Measurements from ENCODE around the gene PNMA8A. TPM values are rescaled to one million over a fixed set of nuclear protein-coding genes. Genes with fewer than 3 reads are reported as not detected.

The PNMA8A gene, protein sequence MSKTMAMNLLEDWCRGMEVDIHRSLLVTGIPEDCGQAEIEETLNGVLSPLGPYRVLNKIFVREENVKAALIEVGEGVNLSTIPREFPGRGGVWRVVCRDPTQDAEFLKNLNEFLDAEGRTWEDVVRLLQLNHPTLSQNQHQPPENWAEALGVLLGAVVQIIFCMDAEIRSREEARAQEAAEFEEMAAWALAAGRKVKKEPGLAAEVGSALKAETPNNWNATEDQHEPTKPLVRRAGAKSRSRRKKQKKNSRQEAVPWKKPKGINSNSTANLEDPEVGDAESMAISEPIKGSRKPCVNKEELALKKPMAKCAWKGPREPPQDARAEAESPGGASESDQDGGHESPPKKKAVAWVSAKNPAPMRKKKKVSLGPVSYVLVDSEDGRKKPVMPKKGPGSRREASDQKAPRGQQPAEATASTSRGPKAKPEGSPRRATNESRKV
- polyA plus RNA-seq: 6.0 TPM
- long read RNA-seq, donor 1, partial matches to known transcripts: 0 of 2 reads
- long read RNA-seq, donor 1, other reads (novel, unspliced or antisense): 0 of 2 reads
- long read RNA-seq, donor 2: 0 reads
- long read RNA-seq, donor 3, partial matches to known transcripts: 0 of 4 reads
- long read RNA-seq, donor 3, other reads (novel, unspliced or antisense): 0 of 4 reads
- long read RNA-seq, donor 4: 0 reads
- long read RNA-seq, donor 5, transcript PNMA8A-201 (3 exons, 3,689 nt): major isoform, 5 of 5 reads
- long read RNA-seq, donor 5, partial matches to known transcripts: 0 of 5 reads
- long read RNA-seq, donor 5, other reads (novel, unspliced or antisense): 0 of 5 reads
- long read RNA-seq, donor 6, partial matches to known transcripts: 0 of 2 reads
- long read RNA-seq, donor 6, other reads (novel, unspliced or antisense): 0 of 2 reads
- long read RNA-seq, donor 7, partial matches to known transcripts: 0 of 4 reads
- long read RNA-seq, donor 7, other reads (novel, unspliced or antisense): 0 of 4 reads
- long read RNA-seq, donor 8, partial matches to known transcripts: 0 of 2 reads
- long read RNA-seq, donor 8, other reads (novel, unspliced or antisense): 0 of 2 reads
- long read RNA-seq, donor 9, transcript PNMA8A-201 (3 exons, 3,689 nt): major isoform, 5 of 5 reads
- long read RNA-seq, donor 9, partial matches to known transcripts: 0 of 5 reads
- long read RNA-seq, donor 9, other reads (novel, unspliced or antisense): 0 of 5 reads
- long read RNA-seq, donor 10, partial matches to known transcripts: 0 of 3 reads
- long read RNA-seq, donor 10, other reads (novel, unspliced or antisense): 0 of 3 reads
- long read RNA-seq, donor 11, partial matches to known transcripts: 0 of 1 reads
- long read RNA-seq, donor 11, other reads (novel, unspliced or antisense): 0 of 1 reads

GRCh38 chr19:46471116-46471733 lies at the start of gene PNMA8A:
Gene PNMA8A, minus strand, starts transcription at chr19:46471563. Its CDS starts 528 bp downstream, at chr19:46471035.
- peak within 1 kb of the TSS; percentile 44 for H3K4me3 ChIP-seq (ENCODE audit: low read length)
- H3K27me3 ChIP-seq (ENCODE audit: control insufficient read depth, insufficient read depth, low read length): peaks cover 31% of the 10 kb centered on the region
- peak; percentile 55 to 62 for DNase-seq
- peaks cover 7% of the 10 kb centered on the region for H3K4me1 ChIP-seq (ENCODE audit: control insufficient read depth, insufficient read depth, low read length)
- no peaks in the 10 kb centered on the region for H3K9me3 ChIP-seq (ENCODE audit: control insufficient read depth, low read depth, low read length)
- WGBS (ENCODE audit: insufficient coverage, low lambda C conversion rate): no CpG with 5 or more reads among the region's 57 CpGs
- H3K36me3 ChIP-seq (ENCODE audit: control insufficient read depth, insufficient read depth, low read length): no peaks in the 10 kb centered on the region
- H3K27ac ChIP-seq (ENCODE audit: low read length): peak within 1 kb of the TSS; percentile 51

DNA sequence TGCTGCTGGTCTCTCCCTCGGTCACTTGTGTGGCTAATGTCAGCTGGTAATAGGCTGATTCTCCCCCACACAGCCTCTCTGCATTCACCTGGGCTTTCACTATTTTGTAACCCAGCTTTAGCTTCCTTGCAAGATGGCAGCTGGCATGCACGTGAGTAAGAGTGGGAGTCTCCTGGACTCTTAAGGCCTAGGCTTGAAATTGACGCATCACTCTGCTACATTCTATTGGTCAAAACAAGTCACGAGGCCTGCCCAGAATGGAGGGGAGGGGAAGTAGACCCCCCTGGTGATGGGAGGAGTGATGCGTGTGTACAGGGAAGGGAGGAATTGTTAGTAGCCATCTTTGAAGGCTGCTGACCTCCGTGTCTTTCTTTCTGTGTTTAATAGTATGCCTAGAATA lies 49.3 kb upstream of the PNMA8A start:
- no peak overlapping the region for H3K4me3 ChIP-seq (ENCODE audit: low read length)
- WGBS (ENCODE audit: insufficient coverage, low lambda C conversion rate): no CpG with 5 or more reads among the region's 6 CpGs
- no peaks in the 10 kb centered on the region for H3K36me3 ChIP-seq (ENCODE audit: control insufficient read depth, insufficient read depth, low read length)
- H3K4me1 ChIP-seq (ENCODE audit: control insufficient read depth, insufficient read depth, low read length): no peaks in the 10 kb centered on the region
- no peaks in the 10 kb centered on the region for H3K27me3 ChIP-seq (ENCODE audit: control insufficient read depth, insufficient read depth, low read length)
- H3K9me3 ChIP-seq (ENCODE audit: control insufficient read depth, low read depth, low read length): no peaks in the 10 kb centered on the region
- no peak overlapping the region for H3K27ac ChIP-seq (ENCODE audit: low read length)
- DNase-seq: no peak

DNA sequence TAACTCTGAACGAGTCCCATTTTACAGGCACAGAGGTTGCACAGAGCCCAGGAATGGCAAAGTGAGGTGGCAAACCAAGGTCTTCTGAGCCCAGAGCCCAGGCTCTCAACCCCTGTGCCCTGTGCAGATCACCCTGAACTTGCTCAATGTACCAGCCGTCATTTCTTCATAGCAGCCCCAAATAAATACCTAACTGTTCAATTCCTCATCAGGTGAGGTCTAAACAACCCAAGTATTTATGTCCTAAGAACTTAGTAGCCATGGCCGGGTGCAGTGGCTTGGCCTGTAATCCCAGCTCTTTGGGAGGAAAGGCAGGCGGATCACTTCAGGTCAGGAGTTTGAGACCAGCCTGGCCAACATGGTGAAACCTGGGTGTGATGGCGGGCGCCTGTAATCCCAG lies 46.1 kb upstream of the PNMA8A start:
- no CpG with 5 or more reads among the region's 6 CpGs for WGBS (ENCODE audit: insufficient coverage, low lambda C conversion rate)
- Histone ChIP-seq H3K36me3 (ENCODE audit: control insufficient read depth, insufficient read depth, low read length) (no peaks in the 10 kb centered on the region), H3K9me3 (ENCODE audit: control insufficient read depth, low read depth, low read length) (no peaks in the 10 kb centered on the region), H3K4me1 (ENCODE audit: control insufficient read depth, insufficient read depth, low read length) (peaks cover 2% of the 10 kb centered on the region), H3K27ac (ENCODE audit: low read length) (no peak overlapping the region), H3K27me3 (ENCODE audit: control insufficient read depth, insufficient read depth, low read length) (peaks cover 2% of the 10 kb centered on the region), H3K4me3 (ENCODE audit: low read length) (no peak overlapping the region)
- DNase-seq: no peak

GRCh38 chr19:46515879-46516350 lies 44.6 kb upstream of the PNMA8A start:
- Histone ChIP-seq H3K9me3 (ENCODE audit: control insufficient read depth, low read depth, low read length) (no peaks in the 10 kb centered on the region), H3K36me3 (ENCODE audit: control insufficient read depth, insufficient read depth, low read length) (no peaks in the 10 kb centered on the region), H3K4me3 (ENCODE audit: low read length) (no peak overlapping the region), H3K27ac (ENCODE audit: low read length) (no peak overlapping the region), H3K27me3 (ENCODE audit: control insufficient read depth, insufficient read depth, low read length) (peaks cover 5% of the 10 kb centered on the region), H3K4me1 (ENCODE audit: control insufficient read depth, insufficient read depth, low read length) (peaks cover 2% of the 10 kb centered on the region)
- no peak for DNase-seq
- WGBS (ENCODE audit: insufficient coverage, low lambda C conversion rate): no CpG with 5 or more reads among the region's 6 CpGs

GRCh38 chr19:46515290-46515609 lies 43.9 kb upstream of the PNMA8A start:
- H3K27ac ChIP-seq (ENCODE audit: low read length): no peak overlapping the region
- no peaks in the 10 kb centered on the region for H3K9me3 ChIP-seq (ENCODE audit: control insufficient read depth, low read depth, low read length)
- no CpG with 5 or more reads among the region's 3 CpGs for WGBS (ENCODE audit: insufficient coverage, low lambda C conversion rate)
- DNase-seq: no peak
- no peak overlapping the region for H3K4me3 ChIP-seq (ENCODE audit: low read length)
- peaks cover 5% of the 10 kb centered on the region for H3K27me3 ChIP-seq (ENCODE audit: control insufficient read depth, insufficient read depth, low read length)
- peaks cover 2% of the 10 kb centered on the region for H3K4me1 ChIP-seq (ENCODE audit: control insufficient read depth, insufficient read depth, low read length)
- H3K36me3 ChIP-seq (ENCODE audit: control insufficient read depth, insufficient read depth, low read length): no peaks in the 10 kb centered on the region

DNA sequence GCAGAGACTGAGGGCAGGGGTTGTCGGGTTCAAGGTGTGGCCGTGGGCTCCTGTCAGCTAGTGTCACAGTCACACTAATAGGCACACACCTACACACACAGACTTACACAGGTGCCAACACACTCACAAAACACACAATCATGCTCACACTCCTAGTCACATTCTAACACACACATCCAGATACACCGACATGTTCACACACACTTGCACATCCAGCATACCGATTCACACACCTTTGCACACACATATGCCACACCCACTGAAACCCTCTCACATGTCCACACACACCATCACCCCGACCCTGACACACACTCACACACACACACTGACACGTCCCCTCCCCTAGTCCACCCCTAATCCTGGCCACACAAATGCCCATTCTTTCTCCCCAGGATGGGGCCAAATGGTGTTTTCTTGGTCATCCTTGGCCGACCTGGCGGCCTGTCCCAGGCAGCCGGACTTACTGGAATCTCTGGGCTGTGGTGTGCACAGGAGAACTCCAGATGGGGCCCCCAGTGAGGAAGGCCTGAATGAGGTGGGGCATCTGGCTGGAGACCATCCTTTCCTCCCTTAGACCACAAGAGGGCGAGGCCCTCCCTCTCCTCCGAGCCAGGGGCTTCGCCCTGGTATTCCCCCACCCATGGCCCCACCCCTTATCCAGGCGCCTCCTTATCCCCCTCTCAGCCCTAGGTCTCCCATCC lies 43.4 kb upstream of the PNMA8A start:
- Histone ChIP-seq H3K27me3 (ENCODE audit: control insufficient read depth, insufficient read depth, low read length) (peaks cover 5% of the 10 kb centered on the region), H3K9me3 (ENCODE audit: control insufficient read depth, low read depth, low read length) (no peaks in the 10 kb centered on the region), H3K36me3 (ENCODE audit: control insufficient read depth, insufficient read depth, low read length) (no peaks in the 10 kb centered on the region), H3K4me1 (ENCODE audit: control insufficient read depth, insufficient read depth, low read length) (peaks cover 2% of the 10 kb centered on the region), H3K4me3 (ENCODE audit: low read length) (no peak overlapping the region), H3K27ac (ENCODE audit: low read length) (no peak overlapping the region)
- no peak for DNase-seq
- no CpG with 5 or more reads among the region's 13 CpGs for WGBS (ENCODE audit: insufficient coverage, low lambda C conversion rate)

DNA sequence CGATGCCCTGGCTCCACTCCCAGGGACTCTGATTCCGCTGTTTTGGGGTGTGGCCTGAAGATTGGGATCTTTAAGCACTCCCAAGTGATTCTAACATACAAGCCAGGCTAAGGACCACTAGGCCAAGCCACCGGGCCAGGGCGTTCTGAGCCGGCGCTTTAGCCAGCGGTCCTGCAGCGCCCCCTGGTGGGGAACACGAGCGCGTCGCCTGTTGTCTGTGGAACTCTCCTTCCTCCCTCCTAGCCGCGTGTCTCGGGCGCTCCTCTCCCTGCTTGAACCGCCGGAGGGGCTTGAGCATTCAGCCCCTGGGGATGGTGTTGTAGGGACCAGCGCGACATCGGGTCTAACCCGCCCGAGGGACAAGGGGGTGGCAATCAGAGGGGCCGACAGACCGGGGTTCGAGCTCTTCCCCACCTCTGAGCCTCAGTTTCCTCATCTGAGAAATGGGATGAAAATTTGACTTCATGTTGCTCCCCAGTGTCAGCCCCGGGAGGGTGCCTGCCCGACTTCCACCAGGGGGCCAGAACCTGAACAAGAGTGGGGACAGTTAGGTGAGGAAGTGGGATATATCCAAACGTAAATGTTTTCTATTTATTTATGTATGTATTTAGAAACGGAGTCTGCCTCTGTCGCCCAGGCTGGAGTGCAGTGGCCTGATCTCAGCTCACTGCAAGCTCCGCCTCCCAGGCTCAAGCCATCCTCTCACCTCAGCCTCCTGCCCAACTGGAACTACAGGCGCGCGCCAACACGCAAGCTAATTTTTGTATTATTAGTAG lies 42.3 kb upstream of the PNMA8A start:
- Histone ChIP-seq H3K9me3 (ENCODE audit: control insufficient read depth, low read depth, low read length) (no peaks in the 10 kb centered on the region), H3K27me3 (ENCODE audit: control insufficient read depth, insufficient read depth, low read length) (peaks cover 5% of the 10 kb centered on the region), H3K4me3 (ENCODE audit: low read length) (no peak overlapping the region), H3K27ac (ENCODE audit: low read length) (no peak overlapping the region), H3K4me1 (ENCODE audit: control insufficient read depth, insufficient read depth, low read length) (peaks cover 2% of the 10 kb centered on the region), H3K36me3 (ENCODE audit: control insufficient read depth, insufficient read depth, low read length) (no peaks in the 10 kb centered on the region)
- peak; percentile 52 to 54 for DNase-seq
- 0% methylated on average over 1 of the region's 36 CpGs for WGBS (ENCODE audit: insufficient coverage, low lambda C conversion rate)

GRCh38 chr19:46511237-46511636 lies 39.9 kb upstream of the PNMA8A start:
- Histone ChIP-seq H3K27ac (ENCODE audit: low read length) (no peak overlapping the region), H3K4me3 (ENCODE audit: low read length) (no peak overlapping the region), H3K27me3 (ENCODE audit: control insufficient read depth, insufficient read depth, low read length) (peaks cover 5% of the 10 kb centered on the region), H3K4me1 (ENCODE audit: control insufficient read depth, insufficient read depth, low read length) (peaks cover 2% of the 10 kb centered on the region), H3K9me3 (ENCODE audit: control insufficient read depth, low read depth, low read length) (no peaks in the 10 kb centered on the region), H3K36me3 (ENCODE audit: control insufficient read depth, insufficient read depth, low read length) (no peaks in the 10 kb centered on the region)
- no peak for DNase-seq
- no CpG with 5 or more reads among the region's 4 CpGs for WGBS (ENCODE audit: insufficient coverage, low lambda C conversion rate)

- no peaks in the 10 kb centered on the region for H3K4me1 ChIP-seq (ENCODE audit: control insufficient read depth, insufficient read depth, low read length)
- no peak overlapping the region for H3K27ac ChIP-seq (ENCODE audit: low read length)
- WGBS (ENCODE audit: insufficient coverage, low lambda C conversion rate): 80% methylated on average over 1 of the region's 2 CpGs
- no peaks in the 10 kb centered on the region for H3K36me3 ChIP-seq (ENCODE audit: control insufficient read depth, insufficient read depth, low read length)
- peaks cover 6% of the 10 kb centered on the region for H3K27me3 ChIP-seq (ENCODE audit: control insufficient read depth, insufficient read depth, low read length)
- no peak overlapping the region for H3K4me3 ChIP-seq (ENCODE audit: low read length)
- no peak for DNase-seq
- no peaks in the 10 kb centered on the region for H3K9me3 ChIP-seq (ENCODE audit: control insufficient read depth, low read depth, low read length)
Observed at GRCh38 chr19:46508206-46508605, 36.8 kb upstream of the PNMA8A start.
